Skeletal muscle cell (primary cell): Measurements from ENCODE around the gene ANGPTL4.
"Not testable (repeated sequence)": the region's sequence is repeated elsewhere in the genome, so short reads cannot be mapped to it uniquely, and the experiment has no call there.

Experiments
- DNase-seq: peaks from one replicate; pipeline ENCODE4 v3.0.0-alpha.2; 2010; ENCODE audit warnings: low read depth
- H3K4me3 ChIP-seq: 2 replicates; pipeline ENCODE4 v1.5.1; 2011; ENCODE audit warnings: low read depth, mild to moderate bottlenecking, control low read depth, low read length, moderate library complexity

The ANGPTL4 gene

GRCh38 chr19:8403098-8403819, 39.3 kb downstream of the ANGPTL4 start:
- H3K4me3 ChIP-seq: no peak overlapping the region
- DNase-seq: no peak

GRCh38 chr19:8403820-8404109, 39.8 kb downstream of the ANGPTL4 start:
- DNase-seq: no peak
- no peak overlapping the region for H3K4me3 ChIP-seq

- DNase-seq: no peak
- H3K4me3 ChIP-seq: no peak overlapping the region
Measured at GRCh38 chr19:8404391-8405151, 40.6 kb downstream of the ANGPTL4 start.

GRCh38 chr19:8410718-8411117, 46.8 kb downstream of the ANGPTL4 start:
- DNase-seq: not testable (repeated sequence)

GRCh38 chr19:8412783-8413628, 49.1 kb downstream of the ANGPTL4 start, which contains the start of gene MARCHF2:
Gene MARCHF2 (plus strand): TSS chr19:8413305. CDS start chr19:8421841, 8,536 bp downstream.
- DNase-seq: peak; percentile 87
- H3K4me3 ChIP-seq: peak within 1 kb of the TSS; percentile 62

More at GRCh38 chr19:8410718-8411117, 46.8 kb downstream of the ANGPTL4 start:
- not testable (repeated sequence) for H3K4me3 ChIP-seq

GRCh38 chr19:8413629-8413995, 49.7 kb downstream of the ANGPTL4 start:
- H3K4me3 ChIP-seq: peak overlapping the region; percentile 62
- DNase-seq: no peak

- no peak for DNase-seq
- H3K4me3 ChIP-seq: no peak overlapping the region
Measured at GRCh38 chr19:8416796-8417195, 52.8 kb downstream of the ANGPTL4 start.

- no peak for DNase-seq
- no peak overlapping the region for H3K4me3 ChIP-seq
Measured at GRCh38 chr19:8421484-8422461, 57.8 kb downstream of the ANGPTL4 start.

GRCh38 chr19:8423817-8424223, 59.9 kb downstream of the ANGPTL4 start:
- DNase-seq: peak; percentile 83

More at GRCh38 chr19:8423817-8424223, 59.9 kb downstream of the ANGPTL4 start:
- no peak overlapping the region for H3K4me3 ChIP-seq
